Activated naive CD4-positive, alpha-beta T cell treated with anti-CD3 and anti-CD28 coated beads for 36 hours (primary cell): ENCODE measurements around the gene TMC6. TPM values are rescaled to one million over a fixed set of nuclear protein-coding genes. Genes with fewer than 3 reads are reported as not detected.
"Not testable (repeated sequence)": the region's sequence is repeated elsewhere in the genome, so short reads cannot be mapped to it uniquely, and the experiment has no call there.

Experiments used
- CTCF ChIA-PET: fragments of 350-600 bp; sonication (Branson Sonifier 250); formaldehyde crosslinking; loops from one replicate; lab custom pipeline; 2021; ENCODE audit warnings: antibody characterized with exemption; lab: Charles Lee
- DNase-seq: peaks from one replicate; pipeline ENCODE4 v3.0.0-alpha.2; 2020
- H3K27ac Mint-ChIP-seq: one replicate; pipeline ENCODE4 v1.8.0; 2021; ENCODE audit warnings: mild to moderate bottlenecking, mixed read lengths
- H3K27me3 Mint-ChIP-seq: one replicate; pipeline ENCODE4 v1.8.0; 2021; ENCODE audit warnings: low read depth, mixed read lengths
- H3K36me3 Mint-ChIP-seq: one replicate; pipeline ENCODE4 v1.8.0; 2021; ENCODE audit warnings: low read depth, mixed read lengths
- H3K4me1 Mint-ChIP-seq: one replicate; pipeline ENCODE4 v1.8.0; 2021; ENCODE audit warnings: low read depth, mixed read lengths
- H3K4me3 Mint-ChIP-seq: one replicate; pipeline ENCODE4 v1.8.0; 2021; ENCODE audit warnings: mild to moderate bottlenecking, moderate library complexity, mixed read lengths
- H3K9me3 Mint-ChIP-seq: one replicate; pipeline ENCODE4 v1.8.0; 2021; ENCODE audit warnings: mixed read lengths
- intact Hi-C: fragments of 100-400 bp; cut with micrococcal nuclease; formaldehyde crosslinking; loops from one replicate; pipeline ENCODE4 v1.15.1; 2023
- total RNA-seq, 2 experiments: library from RNA; stranded (reverse); gene quantifications; one replicate each; pipeline ENCODE4 v1.2.3, GENCODE V29; 2021

Gene TMC6
- total RNA-seq, 2 experiments from 2014 or later = 79.0 to 85.6 TPM

- H3K4me1 Mint-ChIP-seq = peaks cover 44% of the 10 kb centered on the region
- no peaks in the 10 kb centered on the region for H3K9me3 Mint-ChIP-seq
- intact Hi-C loops = no loop called here
- H3K36me3 Mint-ChIP-seq = peaks cover 19% of the 10 kb centered on the region
- no peaks in the 10 kb centered on the region for H3K27me3 Mint-ChIP-seq
- DNase-seq = no peak
- CTCF ChIA-PET = interaction anchor here (0.6 to 10.2 kb wide), 3 partner anchors 11 to 92 kb away, joined by 5 to 100 read pairs (median 11); no protein-coding TSS in a partner anchor
- no peak overlapping the region for H3K27ac Mint-ChIP-seq
- H3K4me3 Mint-ChIP-seq = no peak overlapping the region
These were observed 12.1 kb downstream of the TMC6 start for GRCh38 chr17:78116411-78116810.

GRCh38 chr17:78115803-78116202 is 12.8 kb downstream of the TMC6 start:
- DNase-seq = peak; percentile 9
- CTCF ChIA-PET = interaction anchor here (0.6 to 10.2 kb wide), 4 partner anchors 11 to 91 kb away, joined by 3 to 100 read pairs (median 8); no protein-coding TSS in a partner anchor
- H3K27me3 Mint-ChIP-seq, H3K4me3 Mint-ChIP-seq, H3K9me3 Mint-ChIP-seq, intact Hi-C loops, H3K27ac Mint-ChIP-seq: not testable (repeated sequence)
- H3K4me1 Mint-ChIP-seq = peaks cover 37% of the 10 kb centered on the region
- H3K36me3 Mint-ChIP-seq = peaks cover 20% of the 10 kb centered on the region

GRCh38 chr17:78114831-78115723 is 13.5 kb downstream of the TMC6 start:
- no peak for DNase-seq
- Mint-ChIP-seq H3K27me3 (no peaks in the 10 kb centered on the region), H3K4me3 (no peak overlapping the region), H3K9me3 (no peaks in the 10 kb centered on the region), H3K36me3 (peaks cover 16% of the 10 kb centered on the region), H3K4me1 (peaks cover 33% of the 10 kb centered on the region), H3K27ac (no peak overlapping the region)
- intact Hi-C loops = loop anchor here (5.0 kb wide), 1 partner anchor 93 kb away; no protein-coding TSS in a partner anchor
- CTCF ChIA-PET = interaction anchor here (0.9 to 10.2 kb wide), 4 partner anchors 12 to 62 kb away, joined by 3 to 100 read pairs (median 10); partner anchors contain the start of gene C17orf99

GRCh38 chr17:78113804-78114785 is 14.5 kb downstream of the TMC6 start:
- intact Hi-C loops = loop anchor here (2.0 to 5.0 kb wide), 2 partner anchors 92 to 137 kb away; no protein-coding TSS in a partner anchor
- CTCF ChIA-PET = interaction anchor here (0.6 to 10.2 kb wide), 11 partner anchors 8 to 137 kb away, joined by 3 to 100 read pairs (median 8); partner anchors contain the start of gene C17orf99
- Mint-ChIP-seq H3K27ac (peak overlapping the region; percentile 69), H3K4me3 (no peak overlapping the region), H3K9me3 (no peaks in the 10 kb centered on the region), H3K27me3 (no peaks in the 10 kb centered on the region), H3K36me3 (peaks cover 13% of the 10 kb centered on the region), H3K4me1 (peaks cover 33% of the 10 kb centered on the region)
- peak; percentile 71 for DNase-seq

GRCh38 chr17:78112518-78113471 is 15.8 kb downstream of the TMC6 start:
- no peak overlapping the region for H3K4me3 Mint-ChIP-seq
- peak; percentile 84 for DNase-seq
- CTCF ChIA-PET = interaction anchor here (0.6 to 10.2 kb wide), 10 partner anchors 9 to 339 kb away, joined by 3 to 100 read pairs (median 4); no protein-coding TSS in a partner anchor
- no peaks in the 10 kb centered on the region for H3K9me3 Mint-ChIP-seq
- peaks cover 12% of the 10 kb centered on the region for H3K36me3 Mint-ChIP-seq
- intact Hi-C loops = loop anchor here (1.0 to 5.0 kb wide), 4 partner anchors 22 to 138 kb away; no protein-coding TSS in a partner anchor
- H3K27me3 Mint-ChIP-seq = no peaks in the 10 kb centered on the region
- H3K4me1 Mint-ChIP-seq = peaks cover 37% of the 10 kb centered on the region
- H3K27ac Mint-ChIP-seq = peak overlapping the region; percentile 88

GRCh38 chr17:78111727-78112517 is 16.6 kb downstream of the TMC6 start:
- H3K36me3 Mint-ChIP-seq = peaks cover 13% of the 10 kb centered on the region
- no peak for DNase-seq
- H3K9me3 Mint-ChIP-seq = no peaks in the 10 kb centered on the region
- intact Hi-C loops = loop anchor here (1.0 to 5.0 kb wide), 4 partner anchors 22 to 139 kb away; no protein-coding TSS in a partner anchor
- H3K4me1 Mint-ChIP-seq = peaks cover 41% of the 10 kb centered on the region
- H3K27me3 Mint-ChIP-seq = no peaks in the 10 kb centered on the region
- CTCF ChIA-PET = interaction anchor here (0.6 to 10.2 kb wide), 10 partner anchors 10 to 338 kb away, joined by 3 to 100 read pairs (median 4); no protein-coding TSS in a partner anchor
- peak overlapping the region; percentile 88 for H3K27ac Mint-ChIP-seq
- no peak overlapping the region for H3K4me3 Mint-ChIP-seq

- peaks cover 42% of the 10 kb centered on the region for H3K4me1 Mint-ChIP-seq
- intact Hi-C loops = loop anchor here (5.0 kb wide), 1 partner anchor 89 kb away; no protein-coding TSS in a partner anchor
- no peak for DNase-seq
- H3K27ac Mint-ChIP-seq = no peak overlapping the region
- H3K9me3 Mint-ChIP-seq = no peaks in the 10 kb centered on the region
- no peaks in the 10 kb centered on the region for H3K27me3 Mint-ChIP-seq
- CTCF ChIA-PET = interaction anchor here (0.8 to 10.2 kb wide), 5 partner anchors 11 to 66 kb away, joined by 3 to 100 read pairs (median 4); no protein-coding TSS in a partner anchor
- H3K36me3 Mint-ChIP-seq = peaks cover 14% of the 10 kb centered on the region
- no peak overlapping the region for H3K4me3 Mint-ChIP-seq
These were observed 17.4 kb downstream of the TMC6 start for GRCh38 chr17:78111016-78111726.

GRCh38 chr17:78110363-78111015 is 18.1 kb downstream of the TMC6 start:
- no peak for DNase-seq
- H3K36me3 Mint-ChIP-seq = peaks cover 14% of the 10 kb centered on the region
- H3K27ac Mint-ChIP-seq = no peak overlapping the region
- peaks cover 42% of the 10 kb centered on the region for H3K4me1 Mint-ChIP-seq
- CTCF ChIA-PET = interaction anchor here (1.9 to 10.2 kb wide), 2 partner anchors 26 kb away, joined by 4 to 100 read pairs; no protein-coding TSS in a partner anchor
- no peaks in the 10 kb centered on the region for H3K27me3 Mint-ChIP-seq
- H3K4me3 Mint-ChIP-seq = no peak overlapping the region
- no peaks in the 10 kb centered on the region for H3K9me3 Mint-ChIP-seq
- intact Hi-C loops = loop anchor here (5.0 kb wide), 1 partner anchor 88 kb away; no protein-coding TSS in a partner anchor

- Mint-ChIP-seq H3K27ac (no peak overlapping the region), H3K4me3 (no peak overlapping the region), H3K36me3 (peaks cover 14% of the 10 kb centered on the region), H3K27me3 (no peaks in the 10 kb centered on the region), H3K9me3 (no peaks in the 10 kb centered on the region), H3K4me1 (peaks cover 38% of the 10 kb centered on the region)
- intact Hi-C loops = no loop called here
- CTCF ChIA-PET = interaction anchor here (0.9 to 10.2 kb wide), 4 partner anchors 21 to 107 kb away, joined by 3 to 100 read pairs (median 5); partner anchors contain the start of gene TMC8
- DNase-seq = no peak
These were observed 19.1 kb downstream of the TMC6 start for GRCh38 chr17:78109489-78109761.
